ENCODE data around the gene FPR2.
A peak's percentile ranks its signal among the peaks of the same experiment; 100 is the strongest.
"Not testable (repeated sequence)": the region's sequence is repeated elsewhere in the genome, so short reads cannot be mapped to it uniquely, and the experiment has no call there.

Gene FPR2

DNA sequence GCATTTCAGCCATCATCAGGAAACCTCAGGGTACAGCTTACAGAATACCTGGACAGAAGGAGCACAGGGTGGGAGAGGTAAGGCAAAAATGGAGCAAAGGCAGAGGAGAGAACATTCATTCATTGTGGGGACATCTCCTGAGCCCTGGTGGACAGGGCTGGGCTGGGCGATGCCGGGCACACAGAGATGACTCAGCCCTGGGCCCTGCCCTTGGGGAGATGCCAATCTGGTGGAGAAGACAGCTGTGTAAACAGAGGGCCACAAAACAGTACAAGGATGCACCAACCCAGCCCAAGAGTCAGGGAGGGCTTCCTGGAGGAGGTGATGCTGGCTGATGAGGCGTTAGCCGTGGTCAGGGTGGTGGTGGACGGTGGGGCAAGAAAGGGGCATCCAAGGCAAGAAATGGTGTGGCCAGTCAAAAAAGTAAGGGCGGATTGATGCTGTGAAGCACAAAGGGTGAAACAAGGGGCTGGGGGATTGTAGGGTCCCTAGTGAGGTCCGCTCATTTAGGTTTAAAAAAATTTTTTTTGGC is 33.6 kb upstream of the FPR2 start:
- peak; percentile 87 for DNase-seq (ENCODE audit: low read depth)
- TF ChIP-seq, protein P1, sequence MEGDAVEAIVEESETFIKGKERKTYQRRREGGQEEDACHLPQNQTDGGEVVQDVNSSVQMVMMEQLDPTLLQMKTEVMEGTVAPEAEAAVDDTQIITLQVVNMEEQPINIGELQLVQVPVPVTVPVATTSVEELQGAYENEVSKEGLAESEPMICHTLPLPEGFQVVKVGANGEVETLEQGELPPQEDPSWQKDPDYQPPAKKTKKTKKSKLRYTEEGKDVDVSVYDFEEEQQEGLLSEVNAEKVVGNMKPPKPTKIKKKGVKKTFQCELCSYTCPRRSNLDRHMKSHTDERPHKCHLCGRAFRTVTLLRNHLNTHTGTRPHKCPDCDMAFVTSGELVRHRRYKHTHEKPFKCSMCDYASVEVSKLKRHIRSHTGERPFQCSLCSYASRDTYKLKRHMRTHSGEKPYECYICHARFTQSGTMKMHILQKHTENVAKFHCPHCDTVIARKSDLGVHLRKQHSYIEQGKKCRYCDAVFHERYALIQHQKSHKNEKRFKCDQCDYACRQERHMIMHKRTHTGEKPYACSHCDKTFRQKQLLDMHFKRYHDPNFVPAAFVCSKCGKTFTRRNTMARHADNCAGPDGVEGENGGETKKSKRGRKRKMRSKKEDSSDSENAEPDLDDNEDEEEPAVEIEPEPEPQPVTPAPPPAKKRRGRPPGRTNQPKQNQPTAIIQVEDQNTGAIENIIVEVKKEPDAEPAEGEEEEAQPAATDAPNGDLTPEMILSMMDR (conservative IDR thresholded peaks at IDR 0.05; ENCODE audit: control insufficient read depth, insufficient read depth, low read depth, low read length): no peak

DNA sequence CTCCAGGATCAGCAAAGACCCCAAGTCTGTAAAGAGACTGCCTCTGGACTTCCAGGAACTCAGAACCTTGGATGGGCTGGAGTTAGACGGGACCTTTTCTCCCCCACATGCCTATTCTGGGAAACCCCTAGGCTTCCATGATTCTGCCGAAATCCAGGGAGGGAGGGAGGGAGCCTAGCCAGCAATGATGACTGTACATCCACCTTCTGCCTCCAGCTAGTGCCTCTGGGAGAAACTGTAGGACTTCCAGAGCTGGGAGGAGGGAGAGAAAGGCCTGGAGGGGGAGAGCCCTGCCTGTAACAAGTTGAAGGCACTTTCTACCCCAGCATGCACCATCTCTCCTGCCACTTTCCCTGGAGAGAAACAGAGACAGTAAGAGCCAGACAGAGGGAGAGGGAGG is 31.2 kb upstream of the FPR2 start:
- TF ChIP-seq, protein P1 (conservative IDR thresholded peaks at IDR 0.05; ENCODE audit: control insufficient read depth, insufficient read depth, low read depth, low read length): no peak
- DNase-seq (ENCODE audit: low read depth): peak; percentile 81
- no peak overlapping the region for H3K4me3 ChIP-seq (ENCODE audit: control insufficient read depth, low read depth, low read length)

More for the DNA sequence above, 33.6 kb upstream of the FPR2 start:
- no peak overlapping the region for H3K4me3 ChIP-seq (ENCODE audit: control insufficient read depth, low read depth, low read length)

DNA sequence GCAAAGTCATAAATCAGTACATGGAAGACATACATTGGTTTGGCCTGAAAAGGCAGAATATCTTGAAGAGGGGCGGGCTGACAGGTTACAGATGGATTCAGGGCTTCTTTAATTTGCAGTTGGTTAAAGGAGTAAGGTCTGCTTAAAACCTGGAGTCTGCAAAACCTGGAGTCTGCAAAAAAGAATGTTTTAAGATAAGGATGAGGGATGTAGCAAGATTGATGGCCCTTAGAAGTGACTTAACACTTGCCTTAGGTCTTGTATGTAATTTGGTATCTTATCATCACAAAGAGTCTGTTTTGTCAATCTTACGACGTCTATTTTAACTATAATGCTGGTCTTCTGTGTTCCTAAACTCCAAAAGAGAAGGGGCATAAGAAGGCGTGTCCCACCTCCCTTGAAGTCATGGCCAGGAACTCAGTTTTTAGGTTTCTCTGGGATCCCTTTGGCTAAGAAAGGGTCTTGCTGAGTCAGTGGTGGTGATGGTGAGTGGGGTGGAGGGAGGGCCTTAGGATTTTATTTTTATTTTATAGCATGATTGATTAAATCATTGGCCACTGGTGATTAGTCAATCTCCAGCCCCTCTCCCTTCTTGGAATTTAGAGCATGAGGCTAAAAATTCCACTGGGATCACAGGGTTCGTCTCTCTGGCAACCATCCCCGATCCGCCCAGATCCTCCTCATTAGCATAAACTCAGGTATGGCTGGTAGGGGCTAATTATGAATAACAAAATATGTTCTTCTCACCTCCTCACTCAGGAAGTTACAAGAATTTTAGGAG is 27.0 kb upstream of the FPR2 start:
- H3K4me3 ChIP-seq (ENCODE audit: control insufficient read depth, low read depth, low read length): no peak overlapping the region
- no peak for DNase-seq (ENCODE audit: low read depth)
- TF ChIP-seq, protein P1 (conservative IDR thresholded peaks at IDR 0.05; ENCODE audit: control insufficient read depth, insufficient read depth, low read depth, low read length): no peak

GRCh38 chr19:51735759-51736449 is 25.1 kb upstream of the FPR2 start:
- peak; percentile 98 for DNase-seq (ENCODE audit: low read depth)
- no peak overlapping the region for H3K4me3 ChIP-seq (ENCODE audit: control insufficient read depth, low read depth, low read length)
- TF ChIP-seq, protein P1 (conservative IDR thresholded peaks at IDR 0.05; ENCODE audit: control insufficient read depth, insufficient read depth, low read depth, low read length): no peak

DNA sequence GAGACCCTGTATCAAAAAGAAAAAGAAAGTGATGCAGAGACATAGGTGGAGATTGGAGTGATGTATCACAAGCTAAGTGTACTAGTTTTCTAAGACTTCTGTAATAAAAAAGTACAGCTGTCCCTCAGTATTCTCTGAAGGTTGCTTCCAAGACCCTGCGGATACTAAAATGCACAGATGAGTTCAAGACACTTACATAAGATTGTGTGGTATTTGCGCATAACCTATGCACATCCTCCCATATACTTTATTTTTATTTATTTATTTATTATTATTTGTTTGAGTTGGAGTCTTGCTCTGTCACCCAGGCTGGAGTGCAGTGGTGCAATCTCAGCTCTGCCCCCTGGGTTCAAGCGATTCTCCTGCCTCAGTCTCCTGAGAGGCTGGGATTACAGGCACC is 23.6 kb upstream of the FPR2 start:
- DNase-seq (ENCODE audit: low read depth): no peak
- TF ChIP-seq, protein P1 (conservative IDR thresholded peaks at IDR 0.05; ENCODE audit: control insufficient read depth, insufficient read depth, low read depth, low read length): no peak
- H3K4me3 ChIP-seq (ENCODE audit: control insufficient read depth, low read depth, low read length): no peak overlapping the region

DNA sequence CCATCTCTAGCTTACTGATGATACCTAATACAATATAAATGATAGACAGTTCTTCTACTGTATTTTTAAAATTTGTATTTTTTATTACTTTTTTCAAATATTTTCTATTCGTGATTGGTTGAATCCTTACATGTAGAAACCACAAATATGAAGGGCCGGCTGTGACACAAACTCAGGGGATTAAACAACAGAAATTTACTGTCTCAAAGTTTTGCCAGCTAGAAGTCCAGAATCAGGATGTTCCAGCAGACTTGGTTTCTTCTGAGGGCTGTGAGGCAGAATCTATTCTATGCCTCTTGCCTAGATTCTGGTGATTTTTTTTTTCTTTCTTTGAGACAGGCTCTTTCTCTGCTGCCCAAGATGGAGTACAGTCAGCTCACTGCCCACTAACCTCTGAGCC is 23.1 kb upstream of the FPR2 start:
- TF ChIP-seq, protein P1 (conservative IDR thresholded peaks at IDR 0.05; ENCODE audit: control insufficient read depth, insufficient read depth, low read depth, low read length): no peak
- H3K4me3 ChIP-seq (ENCODE audit: control insufficient read depth, low read depth, low read length): no peak overlapping the region
- no peak for DNase-seq (ENCODE audit: low read depth)

GRCh38 chr19:51738523-51738922 is 22.5 kb upstream of the FPR2 start:
- DNase-seq (ENCODE audit: low read depth): not testable (repeated sequence)

More at GRCh38 chr19:51738523-51738922, 22.5 kb upstream of the FPR2 start:
- not testable (repeated sequence) for H3K4me3 ChIP-seq (ENCODE audit: control insufficient read depth, low read depth, low read length)

Measured in fibroblast of mammary gland (primary cell).